Activated CD4-positive, alpha-beta T cell treated with anti-CD3 and anti-CD28 coated beads, Interleukin-2, Interleukin-6, amounts not matched to agents 100 ng/mL and 50 ng/mL, durations not matched to agents 16 hours and 8 hours (primary cell): ENCODE measurements around the gene KRTAP5-1.

Source experiments
- DNase-seq: peaks from one replicate; pipeline ENCODE4 v3.0.0-alpha.2; 2020

KRTAP5-1 gene

DNA sequence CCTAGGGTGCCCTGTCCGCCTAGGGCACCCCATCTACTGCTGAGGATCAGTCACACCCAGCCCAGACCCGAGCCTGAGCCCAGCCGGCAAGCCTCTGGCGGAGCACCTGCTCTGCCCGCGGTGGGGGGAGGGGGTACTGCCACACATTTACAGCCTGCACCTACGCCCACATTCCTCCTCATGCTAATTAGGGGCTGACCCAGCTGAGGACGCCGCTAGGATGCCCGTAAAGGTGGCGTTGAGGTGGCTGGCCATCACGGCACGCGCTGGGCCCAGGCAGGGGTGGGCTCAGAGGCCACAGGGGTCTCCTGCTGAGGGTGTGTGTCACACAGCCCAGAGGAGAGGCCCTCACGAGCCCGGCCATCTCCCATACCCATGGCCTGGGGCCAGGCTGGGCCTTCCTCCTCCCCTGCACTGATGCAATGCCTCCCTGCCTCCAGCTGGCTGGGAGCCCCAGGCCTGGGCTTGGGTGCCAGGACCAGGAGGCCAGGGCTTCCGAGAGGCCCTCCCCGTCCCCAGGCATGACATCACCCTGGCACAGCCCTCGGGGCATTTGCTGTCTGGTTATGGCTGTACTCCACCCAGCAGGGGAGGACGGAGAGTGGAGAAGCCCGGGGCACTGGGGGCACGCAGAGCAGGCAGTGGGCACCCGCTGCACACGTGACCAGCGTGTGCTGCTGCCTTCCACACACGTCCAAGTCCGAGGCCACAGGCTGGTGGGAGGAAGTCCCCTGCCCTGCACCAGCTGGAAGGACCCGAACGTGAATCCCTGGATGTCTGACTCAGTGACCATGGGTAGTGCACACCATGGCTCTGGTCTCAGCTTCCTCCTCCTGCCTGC is 25.8 kb downstream of the KRTAP5-1 start:
- DNase-seq = no peak

DNA sequence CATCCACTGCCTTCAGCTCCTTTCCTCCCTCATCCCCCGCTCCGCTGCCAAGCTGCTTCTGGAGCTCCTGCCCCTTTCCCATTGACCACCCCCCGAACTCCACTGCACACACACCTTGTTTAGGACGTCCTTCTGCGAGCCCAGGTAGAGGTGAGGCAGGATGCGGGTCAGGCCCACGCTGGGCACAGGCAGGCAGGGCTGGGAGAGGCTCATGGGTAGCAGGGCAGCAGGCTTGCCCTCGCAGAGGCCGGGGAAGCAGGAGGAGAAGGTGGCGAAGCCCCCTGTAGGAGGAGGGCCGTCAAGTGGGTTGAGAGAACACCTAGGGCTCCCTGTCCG is 26.3 kb downstream of the KRTAP5-1 start:
- no peak for DNase-seq

DNA sequence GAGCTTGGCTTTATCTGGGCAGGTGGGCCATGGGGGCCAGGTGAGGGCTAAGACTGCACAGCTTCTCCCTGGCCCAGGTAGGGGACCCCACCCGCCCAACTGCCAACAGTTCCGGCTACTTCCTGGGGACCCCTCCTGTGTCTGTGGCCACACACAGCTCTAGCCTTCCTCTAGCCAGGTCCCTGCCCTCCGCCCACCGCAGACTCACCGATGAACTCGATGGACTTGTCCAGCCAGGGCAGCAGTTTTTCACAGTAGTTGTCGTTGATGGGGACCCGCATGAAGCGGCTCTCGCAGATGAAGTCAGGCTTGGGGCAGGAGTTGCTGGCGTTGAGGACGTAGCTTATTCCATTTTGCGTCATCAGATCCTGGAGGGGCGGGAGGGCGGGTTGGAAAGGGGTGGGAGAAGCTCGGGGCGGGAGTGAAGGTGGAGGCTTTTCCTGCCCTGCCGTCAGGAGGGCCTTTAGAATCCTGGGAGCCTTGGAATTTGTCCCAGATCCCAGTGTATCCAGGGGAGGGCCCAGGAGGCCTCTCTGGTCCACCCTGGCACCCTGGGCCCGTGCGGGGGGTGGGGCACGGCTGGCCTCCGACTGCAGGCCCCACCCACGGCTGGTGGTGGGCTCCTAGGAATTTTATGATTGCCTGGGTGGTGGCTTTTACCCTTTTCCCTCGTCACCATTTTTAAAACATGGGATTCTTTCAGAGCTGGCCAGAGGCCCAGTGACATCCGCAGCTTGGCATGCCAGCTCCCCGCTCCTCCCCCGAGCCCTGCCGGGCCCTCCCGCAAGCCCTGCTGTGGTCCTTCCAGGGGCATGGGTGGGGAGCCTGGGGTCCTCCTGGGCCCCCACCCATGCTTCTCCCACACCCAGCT is 26.9 kb downstream of the KRTAP5-1 start:
- no peak for DNase-seq

DNA sequence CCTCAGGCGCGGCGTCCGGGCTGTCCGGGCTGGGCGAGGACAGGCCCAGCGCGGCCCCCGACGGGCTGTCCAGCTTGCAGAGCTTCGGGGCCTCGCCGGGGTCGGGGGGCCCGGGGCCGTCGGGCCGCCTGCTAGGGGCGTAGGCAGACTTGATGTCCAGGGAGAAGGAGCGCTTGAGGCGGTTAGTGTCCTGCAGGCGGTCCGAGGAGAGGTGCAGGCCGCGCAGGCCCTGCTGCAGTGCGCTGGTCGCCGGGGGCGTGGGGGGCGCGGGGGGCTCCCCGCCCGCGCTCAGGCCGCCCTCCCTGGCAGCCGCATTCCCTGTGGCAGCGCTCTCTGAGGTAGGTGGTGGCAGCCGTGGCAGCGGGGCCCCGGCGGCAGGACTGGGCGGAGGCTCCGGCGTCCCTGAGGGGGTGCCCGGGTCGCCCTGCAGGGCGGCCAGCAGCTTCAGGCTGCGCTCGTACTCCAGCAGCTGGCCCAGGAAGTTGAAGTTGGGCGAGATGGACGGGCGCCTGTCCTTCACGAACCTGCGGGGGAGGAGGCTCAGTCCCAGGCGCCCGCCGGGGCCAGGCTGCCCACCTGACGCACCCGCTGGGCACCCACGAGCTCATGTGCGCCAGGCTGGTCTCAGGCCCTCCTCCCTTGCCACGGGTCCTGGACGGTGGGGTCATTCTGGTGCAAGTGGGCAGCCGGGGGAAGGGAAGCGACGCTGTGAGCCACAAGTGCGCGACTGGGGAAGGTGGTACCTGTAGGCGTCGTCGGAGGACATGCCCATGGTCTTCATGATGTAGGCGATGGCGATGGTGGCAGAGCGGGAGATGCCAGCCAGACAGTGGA is 27.8 kb downstream of the KRTAP5-1 start:
- no peak for DNase-seq

DNA sequence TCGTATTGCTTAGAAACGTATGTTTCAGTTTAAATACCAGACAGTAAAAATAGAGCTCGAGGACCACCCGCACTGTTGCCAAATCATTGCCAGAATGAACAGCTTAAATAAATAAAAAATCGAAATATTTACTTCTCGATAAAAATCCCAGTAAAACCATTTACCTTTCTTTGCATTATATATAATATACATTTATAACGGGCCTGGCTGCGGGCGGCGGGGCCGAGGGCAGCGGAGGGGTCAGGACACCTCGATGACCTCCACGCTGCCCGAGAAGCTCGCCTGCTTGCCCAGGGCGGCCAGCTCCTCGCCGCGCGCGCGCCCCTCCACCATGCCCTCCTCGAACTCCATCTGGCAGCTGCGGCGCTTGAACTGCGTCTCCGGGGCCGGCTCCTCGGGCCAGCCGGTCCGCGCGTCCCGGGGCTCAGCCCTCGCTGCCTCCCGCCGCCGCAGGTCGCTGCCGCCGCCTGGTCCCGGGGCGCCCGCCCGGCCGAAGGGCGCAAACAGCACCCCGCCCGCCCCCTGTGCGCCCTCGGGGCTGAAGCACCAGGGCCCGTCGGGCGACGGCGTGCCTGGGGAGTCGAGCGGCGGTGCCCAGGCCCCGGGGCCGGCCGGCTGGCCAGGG is 28.7 kb downstream of the KRTAP5-1 start:
- no peak for DNase-seq

DNA sequence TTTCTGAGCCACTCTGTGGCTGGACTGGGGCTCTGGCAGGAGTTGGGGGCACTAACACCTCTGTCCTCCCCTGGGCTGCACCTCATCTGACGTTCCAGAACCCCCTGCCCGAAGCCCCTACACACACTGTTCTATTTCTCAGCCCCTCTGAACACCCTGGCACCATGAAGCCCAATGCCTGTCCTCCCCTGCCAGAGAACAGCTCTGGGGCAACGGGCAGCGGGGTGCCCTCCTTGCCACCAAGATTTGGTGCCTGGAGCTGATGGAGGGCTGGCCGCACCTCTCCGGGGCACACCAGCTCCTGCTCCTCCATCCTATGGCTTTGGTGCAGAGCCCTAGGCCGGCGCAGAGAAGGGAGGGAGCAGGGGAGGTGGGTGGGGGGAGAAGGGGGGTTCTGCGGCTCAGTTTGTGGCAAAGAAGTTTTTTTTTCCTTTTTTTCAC is 29.4 kb downstream of the KRTAP5-1 start:
- no peak for DNase-seq

DNA sequence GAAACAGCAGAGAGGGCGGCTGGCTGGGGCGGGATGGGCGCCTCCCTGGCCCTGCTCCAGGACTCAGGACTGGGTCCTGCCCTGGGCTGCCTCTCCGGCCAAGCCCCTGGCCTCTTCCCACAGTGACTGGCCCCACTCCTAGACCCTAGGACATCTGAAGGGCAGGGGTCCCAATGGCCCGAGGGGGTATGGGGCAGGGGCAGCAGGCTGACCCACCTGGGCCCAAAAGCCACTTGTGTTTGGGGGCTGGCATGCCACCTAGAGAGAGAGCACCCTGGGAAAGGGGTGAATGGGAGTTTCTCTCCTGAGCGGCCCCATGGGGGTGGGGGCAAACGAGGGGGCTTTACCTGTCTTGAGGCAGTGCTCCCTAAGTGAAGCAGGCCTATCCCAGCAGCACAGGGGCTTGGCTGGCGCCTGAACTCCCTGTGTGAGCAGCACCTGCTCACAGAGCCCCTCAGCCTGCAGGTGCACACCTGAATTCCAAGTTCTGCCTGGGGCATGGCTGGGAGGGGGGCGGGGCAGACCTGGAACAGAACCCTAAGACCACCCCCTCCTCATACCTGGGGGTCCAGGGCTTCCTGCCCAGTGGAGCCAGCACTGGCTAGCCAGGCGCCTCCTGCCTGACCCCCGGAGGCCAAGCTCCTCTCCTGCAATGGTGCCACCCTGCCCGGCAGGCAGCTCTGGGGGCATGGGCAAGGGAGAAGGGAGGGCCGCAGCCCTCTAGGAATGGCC is 29.9 kb downstream of the KRTAP5-1 start:
- no peak for DNase-seq

DNA sequence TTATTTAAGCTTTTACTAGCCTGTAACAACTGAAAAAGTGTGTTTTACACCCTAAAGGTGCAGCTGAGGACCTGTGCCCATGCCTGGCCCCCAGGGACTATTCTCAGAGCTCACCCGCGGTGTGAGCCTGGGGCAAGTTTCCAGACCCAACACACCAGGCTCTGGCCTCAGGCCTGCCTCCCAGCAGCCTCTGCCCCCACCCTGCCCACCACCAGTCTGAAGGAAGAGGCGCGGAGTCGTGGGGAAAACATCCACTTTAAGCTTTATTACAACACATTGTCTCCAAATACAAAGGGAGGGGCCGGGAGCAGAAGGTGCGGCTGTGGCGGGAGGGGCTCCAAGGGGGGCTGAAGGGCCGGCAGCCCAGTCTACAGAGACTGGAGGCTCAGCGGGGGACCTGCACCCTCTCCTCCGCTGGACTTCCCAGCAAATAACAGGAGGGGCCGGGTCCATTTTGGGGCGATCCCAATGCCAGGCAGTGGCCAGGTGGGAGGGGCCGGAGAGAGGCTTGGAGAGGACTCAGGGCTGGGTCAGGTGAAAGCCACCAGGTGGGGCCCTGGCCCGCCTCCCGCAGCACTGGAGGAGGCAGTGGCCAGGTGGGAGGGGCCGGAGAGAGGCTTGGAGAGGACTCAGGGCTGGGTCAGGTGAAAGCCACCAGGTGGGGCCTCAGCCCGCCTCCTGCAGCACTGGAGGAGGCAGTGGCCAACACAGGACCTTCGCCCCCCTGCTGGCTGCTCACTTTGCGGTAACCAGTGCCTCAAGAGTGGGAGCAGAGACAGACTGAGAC is 31.1 kb downstream of the KRTAP5-1 start:
- no peak for DNase-seq

DNA sequence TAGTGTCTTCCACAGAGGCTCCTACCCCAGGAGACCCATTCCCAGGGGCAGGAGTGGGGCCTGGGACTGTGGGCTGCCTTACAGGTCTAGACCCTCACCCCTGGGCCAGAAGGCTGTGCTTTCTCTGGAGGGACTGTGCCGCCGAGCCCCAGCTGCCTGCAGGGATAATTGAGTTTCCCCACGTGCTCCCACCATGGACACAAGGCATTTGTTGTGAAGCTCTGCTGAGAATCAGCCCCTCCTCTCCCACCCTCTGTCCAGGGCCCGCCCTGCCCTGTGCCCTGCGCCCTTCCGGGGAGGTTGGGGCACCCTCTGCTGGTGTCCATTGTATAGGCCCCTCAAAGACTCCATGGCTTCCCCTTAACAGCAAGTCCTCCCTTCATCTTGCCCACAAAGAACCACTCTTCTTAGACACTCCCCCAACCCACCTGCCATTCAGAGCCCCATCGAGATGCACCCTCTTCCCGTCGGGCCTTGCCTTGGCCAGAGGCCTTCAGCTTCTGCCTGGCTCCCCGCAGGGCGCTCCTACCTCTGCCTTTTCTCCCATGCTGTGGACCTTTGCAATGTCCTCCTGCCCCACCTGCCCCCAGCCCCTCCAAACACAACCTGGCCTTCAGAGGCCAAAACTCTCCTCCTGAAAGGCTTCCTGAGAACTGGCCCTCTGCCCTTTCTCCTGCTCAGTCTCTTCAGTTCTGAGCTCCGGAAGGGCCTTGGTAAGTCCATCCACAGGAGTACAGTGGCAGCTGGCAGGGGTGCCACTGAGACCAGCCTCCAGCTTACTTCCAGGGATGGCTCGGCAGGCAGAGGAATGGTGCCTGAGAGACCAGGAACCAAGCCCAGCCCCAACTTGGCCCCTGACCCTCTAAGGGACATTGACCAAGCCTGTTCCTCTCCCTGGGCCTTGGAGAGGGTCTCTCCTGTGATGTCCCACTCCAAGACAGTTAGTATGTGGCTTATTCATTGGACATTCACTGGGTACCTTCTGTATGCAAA is 35.4 kb downstream of the KRTAP5-1 start:
- no peak for DNase-seq

DNA sequence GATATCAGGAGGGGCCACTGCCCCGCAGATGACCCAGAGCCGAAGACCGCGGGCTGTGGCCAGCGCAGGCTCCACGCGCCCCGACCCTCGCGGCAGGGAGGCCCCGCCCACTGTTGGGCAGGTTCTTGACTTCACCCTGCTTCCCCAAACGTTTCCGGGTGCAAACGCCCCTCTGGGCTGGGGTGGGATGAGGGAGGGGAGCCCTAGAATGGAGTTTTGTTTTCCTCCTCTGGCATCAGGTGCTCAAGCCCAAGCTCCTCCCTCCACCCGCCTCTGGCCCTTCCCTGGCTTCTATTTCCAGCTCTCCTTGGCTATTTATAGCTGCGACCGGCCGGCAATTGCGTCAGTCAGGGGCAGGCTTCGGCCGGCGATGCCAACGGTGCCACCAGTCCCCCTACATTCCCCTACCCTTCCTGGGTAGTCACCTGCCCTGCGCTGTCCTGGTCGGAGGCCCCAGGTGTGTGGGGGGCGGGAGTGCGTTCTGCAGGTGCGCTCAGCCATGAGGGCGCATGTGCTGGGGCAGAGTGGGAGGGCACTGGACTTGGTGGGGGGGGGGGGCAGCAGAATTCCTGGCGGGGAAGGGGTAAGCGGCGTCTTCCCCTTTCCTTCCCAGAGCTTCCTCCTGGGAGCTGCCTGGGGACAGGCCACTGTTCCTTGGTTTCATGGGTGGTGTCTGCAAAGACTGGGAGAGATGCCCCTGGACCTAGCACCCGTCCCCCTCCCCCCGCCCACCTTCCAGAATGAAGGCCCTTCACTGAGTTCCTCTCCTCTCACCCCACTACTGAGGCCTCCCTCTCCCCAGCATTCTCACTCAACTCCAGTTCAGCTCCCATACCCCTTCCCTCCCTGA is 36.6 kb downstream of the KRTAP5-1 start:
- no peak for DNase-seq

DNA sequence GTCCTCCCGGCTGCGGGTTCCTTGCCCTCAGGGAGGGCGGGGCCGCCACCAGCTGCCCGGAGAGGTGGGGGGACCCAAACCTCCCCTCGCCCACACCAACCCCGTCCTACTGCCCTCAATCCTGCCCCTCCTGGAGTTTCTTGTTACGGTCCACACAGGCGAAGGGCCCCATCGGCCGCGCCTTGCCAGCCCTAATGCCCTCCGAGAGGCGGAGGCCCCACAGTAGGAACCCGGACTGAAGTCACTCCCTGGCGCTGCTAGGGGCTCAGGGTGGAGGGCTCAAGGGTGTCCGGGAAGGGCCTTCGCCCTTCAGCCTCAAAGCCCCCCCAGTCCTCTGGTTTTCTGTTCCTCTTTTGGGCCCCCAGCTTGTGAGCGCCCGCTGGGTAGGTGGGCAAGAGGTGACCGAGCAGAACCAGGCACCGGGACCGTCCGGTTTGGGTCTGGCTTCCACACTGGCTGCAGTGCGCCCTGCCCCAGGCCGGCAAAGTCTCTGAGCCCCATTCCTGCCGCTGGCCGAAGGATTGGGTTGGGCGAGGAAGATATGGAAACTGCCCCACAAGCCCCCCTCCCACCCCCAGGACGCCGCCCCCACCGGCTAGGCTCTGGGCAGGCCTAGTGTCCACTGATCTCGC is 37.5 kb downstream of the KRTAP5-1 start:
- no peak for DNase-seq

DNA sequence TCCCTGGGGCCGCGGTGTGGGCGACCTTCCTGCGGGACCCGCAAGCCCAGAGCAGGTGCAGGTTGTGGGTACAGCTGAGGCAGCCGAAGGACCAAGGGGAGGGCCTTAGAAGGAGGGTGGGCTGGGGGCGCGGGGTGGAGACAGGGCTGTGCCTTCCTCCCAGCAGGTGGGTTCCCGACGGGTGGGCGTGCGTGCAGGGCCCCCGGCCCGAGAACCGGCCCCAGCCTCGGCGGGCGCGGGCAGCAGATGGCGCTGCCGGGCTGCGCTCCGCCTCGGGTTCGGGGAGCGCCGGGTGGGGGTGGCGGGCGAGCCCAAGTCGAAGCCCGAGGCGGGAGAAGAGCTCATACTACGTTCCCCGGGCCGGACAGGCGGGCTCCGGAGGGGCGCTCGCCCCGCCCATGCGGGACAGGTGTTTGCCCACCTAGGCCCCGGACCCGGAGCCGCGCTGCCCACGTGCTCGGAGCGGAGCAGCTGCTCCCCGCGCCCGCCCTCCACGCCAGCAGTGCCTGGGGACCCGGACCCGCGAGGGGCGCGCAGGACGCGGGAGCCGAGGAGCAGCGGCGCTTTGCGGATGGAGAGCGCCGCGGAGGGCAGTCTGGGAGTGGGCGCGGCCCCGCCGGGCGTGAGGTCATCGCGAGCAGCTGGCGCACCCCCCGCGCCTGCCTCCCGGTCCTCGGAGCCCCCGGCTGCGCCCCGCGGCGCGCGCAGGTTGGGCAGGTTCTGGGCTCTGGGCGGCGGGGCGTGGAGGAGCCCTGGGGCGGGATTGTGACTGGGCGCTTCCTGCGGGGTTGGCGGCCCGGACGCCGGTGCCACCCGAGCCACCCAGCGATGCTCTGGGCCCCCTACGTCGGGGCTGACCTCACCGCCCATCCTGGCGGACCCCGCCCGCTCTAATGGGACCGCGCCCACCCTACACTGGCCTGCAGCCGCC is 38.3 kb downstream of the KRTAP5-1 start:
- DNase-seq = peak; percentile 44

DNA sequence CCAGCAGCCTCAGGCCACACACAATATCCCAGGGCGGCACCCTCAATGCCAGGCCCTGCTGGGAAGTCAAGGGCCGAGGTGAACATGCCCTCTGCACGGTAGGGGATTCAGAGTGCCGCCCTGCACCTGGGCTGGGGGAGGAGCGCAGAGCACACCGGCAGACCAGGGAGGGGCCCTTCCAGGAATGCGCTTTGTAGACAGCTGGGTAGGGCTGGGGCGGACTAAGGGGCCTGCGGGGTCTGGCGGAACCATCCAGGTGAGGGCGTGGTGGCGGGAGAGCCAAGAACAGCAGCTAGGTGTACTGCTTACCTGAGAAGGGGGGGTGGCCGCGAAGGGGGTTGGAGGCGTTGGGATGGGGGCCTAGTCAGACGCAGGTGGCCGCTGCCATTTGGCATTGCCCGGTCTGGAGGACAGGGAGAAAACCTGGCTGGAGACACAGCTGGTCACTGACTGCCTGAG is 39.0 kb downstream of the KRTAP5-1 start:
- no peak for DNase-seq

DNA sequence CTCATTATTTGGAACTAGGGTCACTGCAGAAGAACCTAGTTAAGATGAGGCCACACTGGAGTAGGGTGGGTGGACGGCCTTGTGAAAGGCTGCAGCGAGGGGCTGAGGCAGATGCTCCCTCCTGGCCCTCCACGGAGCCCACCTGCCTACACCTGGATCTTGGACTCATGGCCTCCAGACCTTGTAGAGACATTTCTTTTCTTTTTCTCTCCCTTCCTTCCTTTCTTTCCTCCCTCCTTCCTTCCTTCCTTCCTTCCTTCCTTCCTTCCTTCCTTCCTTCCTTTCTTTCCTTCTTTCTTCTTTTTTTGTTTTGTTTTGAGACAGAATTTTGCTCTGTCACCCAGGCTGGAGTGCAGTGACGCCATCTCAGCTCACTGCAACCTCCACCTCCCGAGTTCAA is 39.7 kb downstream of the KRTAP5-1 start:
- no peak for DNase-seq

DNA sequence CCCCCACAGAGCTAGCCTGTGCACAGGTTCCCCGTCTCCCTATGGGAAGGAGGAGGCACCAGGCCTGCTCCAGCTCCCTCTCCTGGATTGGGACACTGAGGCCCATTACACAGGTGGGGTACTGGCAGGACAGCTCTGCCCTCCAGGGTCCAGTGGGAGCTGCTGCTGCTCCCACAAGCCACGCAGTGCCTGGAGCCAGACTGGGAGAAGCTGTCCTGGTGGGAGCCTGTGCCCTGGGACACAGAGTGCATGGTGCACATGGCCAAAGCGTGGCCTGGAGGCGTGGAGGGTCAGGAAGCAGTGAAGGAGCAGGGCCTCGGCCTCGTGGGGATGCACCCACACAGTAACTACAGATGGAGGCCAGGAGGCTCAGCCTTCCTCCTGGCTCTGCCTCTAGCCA is 40.5 kb downstream of the KRTAP5-1 start:
- DNase-seq = no peak

DNA sequence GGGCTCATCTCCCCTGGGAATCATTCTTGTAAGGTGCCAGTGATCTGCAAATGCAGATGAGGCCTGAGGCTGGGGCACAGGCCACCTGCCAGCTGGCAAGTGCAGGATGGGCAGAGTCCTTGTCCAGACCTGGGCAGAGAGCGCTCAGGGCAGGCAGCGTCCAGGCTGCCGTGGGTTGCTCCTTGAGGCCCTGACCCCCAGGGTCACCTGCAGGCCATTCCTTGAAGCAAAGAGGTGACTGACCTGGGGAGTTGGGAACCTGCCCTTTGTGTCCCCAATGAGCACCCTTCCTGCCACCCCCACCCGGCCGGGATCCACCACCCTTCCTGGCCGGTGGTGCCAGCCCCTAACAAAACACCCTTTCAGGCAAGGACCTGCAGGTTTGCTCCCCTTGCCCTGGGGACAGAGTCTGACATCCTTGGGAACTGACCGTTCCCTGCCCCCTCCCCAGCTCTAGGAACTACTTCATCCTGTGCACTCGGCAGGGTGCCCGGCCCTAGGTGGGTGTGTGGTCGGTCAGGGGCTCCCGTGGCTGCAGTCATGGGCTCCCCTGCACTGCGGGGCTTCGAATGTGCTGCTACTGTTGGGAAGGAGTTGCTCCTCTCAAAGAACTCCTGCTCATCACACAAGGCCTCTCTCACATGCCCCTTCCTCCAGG is 41.3 kb downstream of the KRTAP5-1 start:
- DNase-seq = no peak

DNA sequence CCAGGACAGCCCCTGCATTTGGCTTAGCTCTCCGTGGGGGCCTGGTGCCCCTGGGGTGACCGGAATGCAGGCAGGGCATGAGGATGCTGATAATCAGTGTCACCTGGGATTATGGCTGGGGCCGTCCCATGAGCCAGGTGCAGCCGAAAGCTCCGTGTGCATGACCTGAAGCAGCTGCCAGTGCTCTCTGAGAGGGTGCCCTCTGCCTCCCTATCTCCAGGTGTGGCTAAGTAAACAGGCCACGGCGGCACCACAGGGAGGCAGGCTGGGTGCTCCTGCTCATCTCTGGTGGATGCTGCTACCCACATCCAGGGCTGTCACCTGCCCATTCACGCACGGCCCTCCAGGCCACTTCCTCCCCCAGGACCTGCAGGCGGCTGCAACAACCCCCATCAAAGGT is 42.8 kb downstream of the KRTAP5-1 start:
- DNase-seq = no peak
